PC-3 (cell line): Measurements from ENCODE around the gene MBD3. TPM values are rescaled to one million over a fixed set of nuclear protein-coding genes. Genes with fewer than 3 reads are reported as not detected.

ENCODE experiments used
- ATAC-seq: fragments of 200-7000 bp; cut with Tn5 transposase; 2 replicates; pipeline ENCODE4 v1.9.1; 2020; ENCODE audit warnings: mild to moderate bottlenecking, moderate library complexity
- BruUV-seq: library from RNA; stranded (reverse); fragments of 400-500 nt; replicated peaks from 2 replicates; lab custom pipeline; 2021; lab: Mats Ljungman, UMichigan
- CTCF ChIA-PET: fragments of 300-600 bp; sonication (Branson Sonifier 250); formaldehyde crosslinking; loops from one replicate; lab custom pipeline; 2022; ENCODE audit warnings: antibody characterized with exemption; lab: Charles Lee
- POLR2A ChIA-PET: fragments of 300-600 bp; sonication (Branson Sonifier 250); formaldehyde crosslinking; loops from one replicate; lab custom pipeline; 2022; ENCODE audit warnings: antibody characterized with exemption; ENCODE audit not compliant: unreplicated experiment; lab: Charles Lee
- DNase-seq: peaks from one replicate; pipeline ENCODE4 v3.0.0-alpha.2; 2015
- H2AFZ ChIP-seq: fragments of 300-600 bp; sonication (generic); 2 replicates; pipeline ENCODE4 v1.6.0; 2016; ENCODE audit warnings: antibody characterized with exemption, low read length
- H3F3A ChIP-seq: fragments of 300-600 bp; sonication (generic); one replicate; pipeline ENCODE4 v1.6.0; 2017; ENCODE audit warnings: antibody characterized with exemption, low read length, control low read depth, mild to moderate bottlenecking; ENCODE audit not compliant: unreplicated experiment
- H3K27ac ChIP-seq: fragments of 300-600 bp; sonication (generic); 2 replicates; pipeline ENCODE4 v1.5.1; 2016; ENCODE audit warnings: mild to moderate bottlenecking, low read length
- H3K27me3 ChIP-seq: fragments of 300-600 bp; sonication (generic); 2 replicates; pipeline ENCODE4 v1.6.1; 2016; ENCODE audit warnings: low read length, mixed read lengths
- H3K36me3 ChIP-seq: fragments of 300-600 bp; sonication (generic); 2 replicates; pipeline ENCODE4 v1.6.1; 2016; ENCODE audit warnings: low read depth, mixed run types, low read length, mixed read lengths
- H3K4me1 ChIP-seq: fragments of 300-600 bp; sonication (generic); 2 replicates; pipeline ENCODE4 v1.5.1; 2016; ENCODE audit warnings: low read length; ENCODE audit not compliant: insufficient read depth
- H3K4me2 ChIP-seq: fragments of 300-600 bp; sonication (generic); 2 replicates; pipeline ENCODE4 v1.6.0; 2016; ENCODE audit warnings: low read length
- H3K4me3 ChIP-seq: fragments of 300-600 bp; sonication (generic); 2 replicates; pipeline ENCODE4 v1.5.1; 2016; ENCODE audit warnings: mild to moderate bottlenecking, low read length, mixed read lengths
- H3K79me2 ChIP-seq: fragments of 300-600 bp; sonication (generic); 2 replicates; pipeline ENCODE4 v1.6.1; 2017; ENCODE audit warnings: low read length, mixed read lengths
- H3K9ac ChIP-seq: fragments of 300-600 bp; sonication (generic); 2 replicates; pipeline ENCODE4 v1.6.0; 2016; ENCODE audit warnings: mild to moderate bottlenecking, low read length
- H3K9me2 ChIP-seq: fragments of 300-600 bp; sonication (generic); replicated peaks from 2 replicates; pipeline ENCODE4 v1.6.1; 2016; ENCODE audit warnings: mixed run types, low read length, mixed read lengths
- H3K9me3 ChIP-seq: fragments of 300-600 bp; sonication (generic); 2 replicates; pipeline ENCODE4 v1.6.1; 2016; ENCODE audit warnings: low read length, mixed read lengths
- H4K20me1 ChIP-seq: fragments of 300-600 bp; sonication (generic); 2 replicates; pipeline ENCODE4 v1.6.1; 2016; ENCODE audit warnings: low read length, mixed read lengths
- CTCF ChIP-seq: fragments of 300-600 bp; sonication (generic); conservative IDR thresholded peaks from 2 replicates; pipeline ENCODE4 v1.5.1; 2017; ENCODE audit warnings: antibody characterized with exemption, low read depth, mild to moderate bottlenecking, low read length
- EZH2 ChIP-seq: fragments of 300-600 bp; sonication (generic); IDR thresholded peaks from one replicate; pipeline ENCODE4 v1.6.1; 2017; ENCODE audit warnings: antibody characterized with exemption, mild to moderate bottlenecking, low read length; ENCODE audit not compliant: unreplicated experiment
- EZH2phosphoT487 ChIP-seq: fragments of 300-600 bp; sonication (generic); IDR thresholded peaks from 2 replicates; pipeline ENCODE4 v1.6.1; 2018; ENCODE audit warnings: mild to moderate bottlenecking, antibody characterized with exemption, low read length, borderline replicate concordance
- intact Hi-C: fragments of 100-400 bp; cut with micrococcal nuclease; formaldehyde crosslinking; loops from 2 replicates; pipeline ENCODE4 v1.9.0; 2023
- total RNA-seq: library from RNA; depleted of rRNA; stranded (reverse); fragments of >200 nt; gene quantifications from 2 replicates; pipeline ENCODE4 v1.2.3, GENCODE V29; 2014

MBD3 gene
- total RNA-seq, 1 experiment from 2014 or later, result 131 TPM

DNA sequence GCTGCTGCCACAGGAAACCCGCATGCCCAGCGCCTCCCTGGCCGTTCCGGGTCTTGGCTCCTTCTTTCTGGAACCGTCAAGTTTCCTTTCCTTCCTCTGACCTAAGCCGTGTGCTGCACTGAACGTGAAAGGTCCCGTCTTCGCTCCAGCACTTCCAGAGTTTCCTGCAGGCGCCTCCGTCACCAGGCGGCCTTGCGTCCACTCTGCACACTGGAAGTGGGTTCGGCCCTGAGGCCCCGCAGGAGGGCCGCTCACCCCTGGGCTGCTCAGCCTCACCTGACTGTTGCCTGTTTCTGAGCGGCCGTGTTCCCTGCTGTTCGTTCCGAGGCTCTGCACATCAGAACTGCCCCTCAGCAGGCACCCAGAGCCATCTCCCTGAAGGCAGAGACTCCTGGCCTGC, 12.3 kb downstream of the MBD3 start:
- intact Hi-C loops, result no loop called here
- Histone ChIP-seq H3F3A (no peaks in the 10 kb centered on the region), H3K27ac (no peak overlapping the region), H3K4me2 (no peak overlapping the region), H2AFZ (no peak overlapping the region), H3K36me3 (no peaks in the 10 kb centered on the region), H3K79me2 (peaks cover 1% of the 10 kb centered on the region; the same call in 1 of the 2 replicates), H4K20me1 (no peaks in the 10 kb centered on the region), H3K9me3 (no peaks in the 10 kb centered on the region), H3K4me3 (no peak overlapping the region), H3K9me2 (no peaks in the 10 kb centered on the region), H3K9ac (no peak overlapping the region), H3K27me3 (no peaks in the 10 kb centered on the region), H3K4me1 (no peaks in the 10 kb centered on the region)
- TF ChIP-seq CTCF (no peak), EZH2 (no peak), EZH2phosphoT487 (no peak)
- ChIA-PET CTCF (no interaction called here), POLR2A (no interaction called here)
- no peak for ATAC-seq
- no peak for DNase-seq
- no TSS peak for BruUV-seq

GRCh38 chr19:1579222-1579621, 13.4 kb downstream of the MBD3 start:
- ATAC-seq (no peak), DNase-seq (no peak)
- H3F3A ChIP-seq, result no peaks in the 10 kb centered on the region
- intact Hi-C loops, result no loop called here
- H3K9me3 ChIP-seq, result no peaks in the 10 kb centered on the region
- no peaks in the 10 kb centered on the region for H4K20me1 ChIP-seq
- H3K4me2 ChIP-seq, result no peak overlapping the region
- no peaks in the 10 kb centered on the region for H3K79me2 ChIP-seq
- H2AFZ ChIP-seq, result no peak overlapping the region
- ChIA-PET POLR2A (no interaction called here), CTCF (no interaction called here)
- no TSS peak for BruUV-seq
- H3K9me2 ChIP-seq, result no peaks in the 10 kb centered on the region
- H3K27me3 ChIP-seq, result no peaks in the 10 kb centered on the region
- H3K27ac ChIP-seq, result no peak overlapping the region
- no peaks in the 10 kb centered on the region for H3K36me3 ChIP-seq
- H3K9ac ChIP-seq, result no peak overlapping the region
- H3K4me3 ChIP-seq, result no peak overlapping the region
- TF ChIP-seq EZH2phosphoT487, result no peak
- TF ChIP-seq CTCF, result no peak
- no peak for TF ChIP-seq EZH2
- H3K4me1 ChIP-seq, result no peaks in the 10 kb centered on the region

GRCh38 chr19:1577929-1578618, 14.6 kb downstream of the MBD3 start:
- no peak for TF ChIP-seq CTCF
- no peak for TF ChIP-seq EZH2phosphoT487
- no peak for TF ChIP-seq EZH2
- Histone ChIP-seq H3K4me1 (no peaks in the 10 kb centered on the region), H3K4me3 (no peak overlapping the region), H3K9me2 (no peaks in the 10 kb centered on the region), H3K4me2 (no peak overlapping the region), H3K9ac (no peak overlapping the region), H3F3A (no peaks in the 10 kb centered on the region), H4K20me1 (no peaks in the 10 kb centered on the region), H2AFZ (no peak overlapping the region), H3K36me3 (no peaks in the 10 kb centered on the region), H3K27ac (no peak overlapping the region), H3K27me3 (no peaks in the 10 kb centered on the region), H3K9me3 (no peaks in the 10 kb centered on the region), H3K79me2 (no peaks in the 10 kb centered on the region)
- intact Hi-C loops, result no loop called here
- ChIA-PET CTCF (no interaction called here), POLR2A (no interaction called here)
- BruUV-seq, result no TSS peak
- DNase-seq (no peak), ATAC-seq (no peak)
